HG03097 (cell line): ENCODE measurements around the gene GPR162.

Experiments used
- ATAC-seq: cut with Tn5 transposase; IDR thresholded peaks from one replicate; pipeline ENCODE4 v1.9.1; 2021; ENCODE audit not compliant: unreplicated experiment, low FRiP score

Gene GPR162

GRCh38 chr12:6833189-6833890 is 11.7 kb downstream of the GPR162 start:
- no peak for ATAC-seq

GRCh38 chr12:6834254-6834653 is 12.6 kb downstream of the GPR162 start:
- no peak for ATAC-seq

- no peak for ATAC-seq
These were observed 13.3 kb downstream of the GPR162 start for GRCh38 chr12:6834873-6835272.

- ATAC-seq: no peak
These were observed 15.2 kb downstream of the GPR162 start for GRCh38 chr12:6836851-6837250.

DNA sequence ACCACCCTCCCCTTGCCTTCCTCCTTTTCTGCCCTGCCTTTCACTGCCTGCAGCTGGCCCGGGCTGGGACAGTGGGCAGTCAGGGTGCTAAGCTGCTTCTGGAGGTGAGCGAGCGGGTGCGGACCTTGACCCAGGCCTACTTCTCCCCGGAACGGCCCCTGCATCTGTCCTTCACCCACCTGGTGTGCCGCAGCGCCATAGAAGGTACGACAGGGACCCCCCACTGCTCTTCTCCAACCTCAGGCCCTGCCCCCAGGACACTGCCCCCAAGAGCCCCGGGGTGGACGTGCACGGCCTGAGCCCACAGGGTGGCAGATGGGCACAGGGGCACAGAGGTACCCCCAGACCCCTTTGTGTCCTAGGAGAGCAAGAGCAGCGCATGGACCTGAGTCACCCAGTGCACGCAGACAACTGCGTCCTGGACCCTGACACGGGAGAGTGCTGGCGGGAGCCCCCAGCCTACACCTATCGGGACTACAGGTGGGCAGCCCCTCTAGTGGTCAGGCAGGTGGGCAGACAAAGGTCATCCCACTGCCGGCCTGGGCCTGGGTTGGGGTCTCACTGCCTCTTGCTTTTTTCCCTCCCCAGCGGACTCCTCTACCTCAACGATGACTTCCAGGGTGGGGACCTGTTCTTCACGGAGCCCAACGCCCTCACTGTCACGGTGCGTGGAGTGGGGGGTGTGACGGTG is 15.9 kb downstream of the GPR162 start:
- ATAC-seq: no peak

GRCh38 chr12:6838854-6839253 is 17.2 kb downstream of the GPR162 start:
- no peak for ATAC-seq

GRCh38 chr12:6839482-6840201 is 18.0 kb downstream of the GPR162 start:
- ATAC-seq: no peak

GRCh38 chr12:6840330-6840729 is 18.7 kb downstream of the GPR162 start:
- ATAC-seq: no peak

- ATAC-seq: no peak
These were observed 19.3 kb downstream of the GPR162 start, which contains the start of gene GNB3 for GRCh38 chr12:6840761-6841515. Gene GNB3, plus strand, starts transcription at chr12:6840925. Its CDS starts 363 bp downstream, at chr12:6841288.

GRCh38 chr12:6842075-6842474 is 20.5 kb downstream of the GPR162 start:
- ATAC-seq: no peak

DNA sequence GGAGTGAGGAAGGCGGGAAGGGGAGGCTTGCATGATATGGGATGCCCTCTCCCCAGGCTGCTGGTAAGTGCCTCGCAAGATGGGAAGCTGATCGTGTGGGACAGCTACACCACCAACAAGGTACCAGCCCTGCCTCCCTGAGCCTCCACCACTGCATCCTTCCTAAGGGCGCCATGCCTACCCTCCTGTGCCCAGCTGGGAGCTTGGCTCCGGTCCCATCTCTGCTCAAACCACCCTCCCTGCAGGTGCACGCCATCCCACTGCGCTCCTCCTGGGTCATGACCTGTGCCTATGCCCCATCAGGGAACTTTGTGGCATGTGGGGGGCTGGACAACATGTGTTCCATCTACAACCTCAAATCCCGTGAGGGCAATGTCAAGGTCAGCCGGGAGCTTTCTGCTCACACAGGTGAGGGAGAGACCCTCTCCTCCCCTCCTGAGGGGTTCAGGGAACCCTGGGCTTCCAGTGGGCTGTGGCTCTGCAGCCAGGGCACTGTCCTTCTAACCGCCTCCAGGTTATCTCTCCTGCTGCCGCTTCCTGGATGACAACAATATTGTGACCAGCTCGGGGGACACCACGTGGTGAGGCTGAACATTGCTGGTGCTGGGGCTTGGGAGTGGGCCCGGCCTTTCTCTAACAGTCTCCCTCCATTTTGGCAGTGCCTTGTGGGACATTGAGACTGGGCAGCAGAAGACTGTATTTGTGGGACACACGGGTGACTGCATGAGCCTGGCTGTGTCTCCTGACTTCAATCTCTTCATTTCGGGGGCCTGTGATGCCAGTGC is 21.7 kb downstream of the GPR162 start:
- no peak for ATAC-seq

DNA sequence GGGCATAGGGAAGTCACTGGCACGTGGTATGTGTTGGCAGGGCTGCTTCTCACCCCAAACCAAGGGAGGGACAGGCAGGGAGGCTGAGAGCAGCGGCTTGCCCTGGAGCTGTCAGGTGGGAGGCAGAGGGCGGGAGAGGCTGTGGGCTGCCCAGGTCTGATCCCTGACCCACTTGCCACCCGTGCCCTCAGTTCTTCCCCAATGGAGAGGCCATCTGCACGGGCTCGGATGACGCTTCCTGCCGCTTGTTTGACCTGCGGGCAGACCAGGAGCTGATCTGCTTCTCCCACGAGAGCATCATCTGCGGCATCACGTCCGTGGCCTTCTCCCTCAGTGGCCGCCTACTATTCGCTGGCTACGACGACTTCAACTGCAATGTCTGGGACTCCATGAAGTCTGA is 23.8 kb downstream of the GPR162 start:
- no peak for ATAC-seq

DNA sequence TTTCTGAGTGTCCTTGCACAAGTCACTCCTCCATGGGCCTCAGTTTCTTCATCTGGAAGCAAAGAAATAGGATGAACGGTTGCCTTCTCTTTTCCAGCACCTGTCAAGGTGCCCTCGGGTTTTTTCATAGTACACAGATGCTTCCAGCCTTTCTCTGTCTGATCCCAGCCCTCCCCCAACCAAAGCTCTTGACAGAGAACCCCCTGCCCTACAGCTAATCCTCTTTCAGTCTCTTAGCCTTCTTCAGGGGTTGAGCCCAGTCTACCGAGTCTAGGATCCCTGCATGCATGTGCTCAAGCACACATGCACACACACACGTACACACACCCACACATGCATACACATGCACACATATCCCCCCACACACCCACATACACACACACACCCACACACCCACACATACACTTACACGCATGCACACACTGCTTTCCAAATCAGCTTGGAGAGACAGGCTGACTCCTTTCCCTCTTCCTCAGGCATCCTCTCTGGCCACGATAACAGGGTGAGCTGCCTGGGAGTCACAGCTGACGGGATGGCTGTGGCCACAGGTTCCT is 24.8 kb downstream of the GPR162 start:
- no peak for ATAC-seq

- ATAC-seq: no peak
These were observed 26.1 kb downstream of the GPR162 start for GRCh38 chr12:6847676-6848075.

- ATAC-seq: no peak
These were observed 27.8 kb downstream of the GPR162 start for GRCh38 chr12:6849427-6849826.

DNA sequence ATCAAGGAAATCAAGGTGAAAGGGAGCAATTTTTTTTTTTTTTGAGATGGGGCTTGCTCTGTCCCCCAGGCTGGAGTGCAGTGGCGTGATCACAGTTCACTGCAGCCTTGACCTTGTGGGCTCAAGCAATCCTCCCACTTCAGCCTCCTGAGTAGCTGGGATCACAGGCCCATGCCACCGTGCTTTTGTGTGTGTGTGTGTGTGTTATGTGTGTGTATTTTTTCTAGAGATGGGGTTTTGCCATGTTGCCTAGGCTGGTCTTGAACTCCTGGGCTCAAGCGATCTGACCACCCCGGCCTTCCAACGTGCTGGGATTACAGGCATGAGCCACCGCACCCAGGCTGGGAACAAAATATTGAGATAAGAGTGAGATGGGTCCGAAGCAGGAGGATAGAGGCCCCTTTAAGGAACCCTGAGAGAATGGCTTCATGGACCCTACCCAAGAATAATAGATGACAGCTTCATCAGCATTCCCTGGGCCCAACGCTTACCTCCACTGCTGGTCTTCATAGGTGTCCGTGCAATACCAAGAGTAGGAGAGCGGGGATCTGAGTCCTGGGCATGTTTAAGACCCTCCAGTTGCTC is 28.4 kb downstream of the GPR162 start:
- ATAC-seq: no peak

- ATAC-seq: no peak
These were observed 29.2 kb downstream of the GPR162 start for GRCh38 chr12:6850796-6851152.

DNA sequence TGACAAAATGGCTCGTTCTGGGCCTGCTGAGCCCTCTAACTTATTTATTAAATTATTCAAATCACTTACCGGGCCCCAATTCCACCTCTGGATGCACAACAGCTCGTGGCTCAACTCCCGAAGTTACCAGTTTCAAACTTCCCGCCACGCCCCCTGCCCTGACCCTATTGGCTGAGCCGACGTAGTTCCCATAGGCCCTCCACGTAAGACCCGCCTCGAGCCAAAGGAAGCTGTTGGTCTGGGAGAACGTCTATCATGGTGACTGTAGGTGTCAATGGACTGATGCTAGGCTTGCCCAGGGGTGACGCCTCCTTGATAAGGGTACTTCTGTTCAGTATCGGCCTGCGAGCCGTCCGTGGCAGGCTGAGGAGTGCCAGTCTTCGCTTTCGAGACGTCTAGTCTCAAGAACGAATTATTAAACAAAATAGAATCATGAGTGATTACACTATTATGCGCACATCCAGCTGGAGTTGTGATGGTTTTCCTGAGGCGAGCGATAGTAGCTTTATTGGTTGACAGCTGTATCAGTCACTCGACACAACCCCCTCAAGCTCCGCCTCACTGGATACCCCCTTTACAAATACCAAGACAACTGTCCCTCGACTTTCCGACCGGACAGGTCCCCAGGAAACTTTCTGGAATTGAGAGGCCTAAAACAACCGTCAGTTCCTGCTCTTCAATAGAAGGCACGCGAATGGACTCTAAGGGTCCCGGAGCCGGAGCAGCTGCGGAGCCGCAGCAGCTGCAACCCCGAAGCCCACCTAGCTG is 29.7 kb downstream of the GPR162 start, which contains the start of gene CDCA3:
TSS of gene CDCA3 (minus strand) at position 134 of the 768 bp plus-strand sequence. CDS start 334 bp downstream, outside the sequence.
- peak; percentile 46 for ATAC-seq
